Activated CD4-positive, alpha-beta T cell treated with anti-CD3 and anti-CD28 coated beads for 4 hours (primary cell): ENCODE results near the gene SLC8A1.

Experiments
- DNase-seq, 2 donors: peaks; one replicate each; pipeline ENCODE4 v3.0.0-alpha.2; 2020

The SLC8A1 gene

DNA sequence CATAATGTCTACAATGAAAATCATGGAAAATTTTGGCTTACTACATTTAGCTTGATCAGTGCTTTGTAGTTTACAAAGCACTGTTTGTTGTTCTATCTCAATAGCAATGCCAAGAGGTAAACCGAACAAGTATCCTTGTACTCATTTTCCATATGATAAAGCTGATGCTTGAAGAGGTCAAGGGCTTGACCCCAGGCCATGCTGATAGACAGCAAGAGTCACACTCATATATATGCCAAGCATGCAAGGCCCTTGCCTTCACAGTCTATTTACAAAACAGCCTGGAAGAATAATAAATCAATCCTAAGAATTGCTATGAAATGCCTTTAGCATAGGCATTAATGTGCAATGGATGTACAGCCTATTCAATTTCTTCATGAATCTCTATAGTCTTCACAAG, 71.8 kb downstream of the SLC8A1 start:
- DNase-seq, result no peak

DNA sequence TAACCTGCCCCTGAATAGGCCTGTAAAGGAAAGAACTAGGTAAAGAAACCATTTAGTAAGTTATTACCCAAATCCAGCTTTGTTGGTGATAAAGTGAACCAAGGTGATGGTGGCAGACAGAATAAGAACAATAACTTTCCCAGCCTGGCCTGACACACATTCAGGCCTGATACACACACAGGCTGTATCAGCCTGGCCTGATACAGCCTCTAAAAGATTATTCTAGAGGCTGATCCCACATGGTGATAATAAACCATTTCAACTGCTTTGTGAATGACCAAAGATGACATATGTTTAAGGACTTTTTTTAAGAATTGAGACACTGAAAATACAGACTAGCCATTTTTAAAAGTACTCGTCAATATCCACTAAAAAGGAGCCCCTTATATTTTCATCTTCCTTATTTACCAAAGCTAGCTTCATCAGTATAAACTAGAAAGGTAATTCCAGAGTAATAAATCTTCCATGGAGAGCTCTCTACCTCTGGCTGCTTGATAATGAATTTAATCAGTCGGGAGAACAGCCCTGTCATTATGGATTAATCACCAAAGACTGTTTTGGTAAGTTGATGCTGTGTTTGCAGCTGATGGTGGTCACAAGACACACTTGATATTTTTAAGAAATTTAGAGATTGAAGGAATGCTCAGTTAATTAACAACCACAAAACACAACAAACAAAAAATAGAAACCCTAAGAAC, 77.2 kb downstream of the SLC8A1 start:
- DNase-seq, result no peak

DNA sequence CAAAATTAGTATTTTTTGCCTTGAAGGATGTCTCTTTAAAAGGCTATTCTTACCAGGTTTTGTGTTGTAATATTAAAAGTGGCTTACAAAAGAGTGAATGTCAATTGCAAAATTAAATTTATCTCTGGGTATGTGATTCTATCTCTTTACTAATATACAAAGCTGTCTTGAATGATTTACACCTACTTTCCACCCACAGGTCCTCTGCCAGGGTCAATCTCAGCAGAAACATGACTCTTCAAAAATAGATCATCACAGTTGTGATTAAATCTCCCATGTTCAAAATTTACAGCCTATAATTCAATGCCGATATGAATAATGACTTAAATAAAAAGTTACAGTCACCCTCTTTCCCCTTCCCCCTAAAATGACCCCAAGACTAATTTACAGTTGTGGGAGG, 78.8 kb downstream of the SLC8A1 start:
- no peak for DNase-seq

DNA sequence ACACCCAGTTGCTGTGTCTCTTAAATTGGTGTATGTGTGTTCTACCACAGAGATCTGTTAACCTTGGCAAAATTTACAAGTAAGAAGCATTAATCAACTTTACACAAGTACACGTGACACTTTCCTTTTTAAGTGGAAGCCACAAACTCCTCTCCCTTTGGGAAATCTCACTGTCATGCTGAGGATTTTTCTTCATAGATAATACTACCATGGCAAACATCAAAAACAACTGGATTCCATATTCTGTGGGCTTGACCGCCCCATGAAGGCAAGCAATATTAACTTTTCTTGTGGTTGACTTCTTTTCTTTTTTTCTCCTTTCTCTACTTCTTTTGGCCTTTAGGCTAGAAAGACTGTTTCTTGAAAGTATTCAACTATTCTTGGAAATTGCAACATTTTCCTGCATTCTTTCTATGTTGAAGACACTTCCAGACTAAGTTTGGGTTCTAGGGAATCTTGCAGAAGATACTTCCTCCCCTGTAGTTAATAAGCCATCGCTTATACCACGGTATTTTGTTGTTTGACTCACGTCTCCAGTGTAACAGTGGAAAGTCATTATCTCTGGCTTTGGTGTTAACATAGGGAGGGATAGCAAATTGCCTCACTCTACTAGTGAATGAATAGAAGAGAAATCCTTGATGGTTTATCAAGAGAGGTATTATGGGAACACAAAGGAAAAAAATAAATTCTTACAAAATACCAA, 79.5 kb downstream of the SLC8A1 start:
- no peak for DNase-seq

DNA sequence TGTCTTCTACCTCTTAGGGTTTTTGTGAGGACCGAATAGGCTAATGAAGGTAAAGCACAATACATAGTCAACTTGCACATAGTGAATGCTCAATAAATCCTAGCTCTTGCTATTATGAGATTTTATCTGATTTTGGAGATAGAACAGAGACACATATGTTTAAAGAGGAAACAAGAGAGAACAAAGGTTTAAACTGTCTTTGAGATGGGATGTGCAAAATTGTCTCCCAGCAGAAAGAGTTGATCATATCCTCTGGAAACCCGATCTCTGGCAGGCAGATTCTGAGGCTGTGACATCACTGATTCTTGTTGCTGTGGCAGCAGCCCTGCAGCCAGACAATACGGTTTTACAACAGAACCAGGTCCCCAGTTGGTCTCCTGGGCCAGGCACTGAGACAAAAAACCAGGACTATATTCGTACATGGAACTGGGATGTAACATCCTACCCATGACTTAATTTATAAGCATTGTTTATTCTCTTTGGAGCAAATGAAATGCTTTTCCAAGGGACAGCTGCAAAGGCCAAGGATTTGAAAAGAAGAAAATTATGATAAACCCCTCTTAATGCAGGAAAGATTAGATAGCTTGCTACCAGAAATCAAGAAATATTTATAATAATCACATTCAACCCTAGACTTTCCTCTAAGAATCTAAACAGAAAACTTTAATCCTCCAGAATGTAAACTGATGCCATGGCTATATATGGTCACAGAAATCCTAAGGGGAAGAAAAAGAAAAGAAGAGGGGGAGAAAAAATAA, 80.2 kb downstream of the SLC8A1 start:
- no peak for DNase-seq

DNA sequence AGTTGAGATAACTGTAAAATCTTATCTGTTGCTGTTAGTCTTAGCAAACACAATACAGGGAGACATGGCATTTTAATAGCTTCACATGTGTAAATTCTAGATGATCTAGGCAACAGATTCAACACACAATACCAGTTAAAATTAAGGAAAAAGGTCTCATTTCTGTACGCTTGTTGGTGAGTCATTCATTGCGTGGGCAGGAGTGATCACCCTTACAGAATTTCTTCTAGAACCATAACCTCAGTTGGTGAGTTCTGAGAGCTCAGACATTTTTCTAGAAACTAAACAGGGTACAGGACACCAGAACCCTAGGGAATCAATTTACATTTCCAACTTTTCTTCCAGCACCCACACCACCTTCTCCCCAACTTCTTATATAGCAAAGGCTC, 81.9 kb downstream of the SLC8A1 start:
- no peak for DNase-seq

DNA sequence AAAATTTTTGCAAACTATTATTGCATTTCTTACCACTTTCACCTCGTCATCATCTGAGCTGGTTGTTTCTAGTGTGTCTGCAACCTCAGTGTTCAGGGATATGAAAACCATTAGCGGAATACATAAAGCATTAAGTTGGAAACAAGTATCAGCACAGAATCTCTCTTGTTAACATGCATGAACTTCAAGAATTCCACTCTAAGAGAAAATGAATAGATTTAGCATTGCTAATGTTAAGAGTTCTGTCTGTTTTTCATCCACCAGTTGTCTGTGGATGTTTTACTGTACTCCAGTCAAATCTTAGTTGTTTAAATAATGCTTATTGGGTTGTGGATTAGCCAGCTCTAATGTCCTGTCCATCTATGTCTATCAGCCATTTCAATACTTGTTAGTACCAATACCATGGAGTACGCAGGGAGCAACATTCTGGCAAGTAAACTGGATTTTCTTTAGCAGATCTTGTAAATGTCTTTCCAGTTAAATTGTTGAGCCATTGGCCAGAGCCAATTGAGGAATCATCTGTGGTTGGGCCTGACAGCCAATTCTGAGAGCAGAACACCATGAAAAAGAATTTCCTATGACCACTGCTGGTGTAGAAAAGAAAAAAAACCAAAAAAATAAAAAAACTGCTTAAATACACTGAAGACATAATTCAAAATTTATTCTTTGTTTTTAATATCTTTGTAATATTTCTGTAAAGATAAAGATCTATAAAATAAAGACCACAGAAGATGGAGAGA, 82.5 kb downstream of the SLC8A1 start:
- DNase-seq, result no peak

DNA sequence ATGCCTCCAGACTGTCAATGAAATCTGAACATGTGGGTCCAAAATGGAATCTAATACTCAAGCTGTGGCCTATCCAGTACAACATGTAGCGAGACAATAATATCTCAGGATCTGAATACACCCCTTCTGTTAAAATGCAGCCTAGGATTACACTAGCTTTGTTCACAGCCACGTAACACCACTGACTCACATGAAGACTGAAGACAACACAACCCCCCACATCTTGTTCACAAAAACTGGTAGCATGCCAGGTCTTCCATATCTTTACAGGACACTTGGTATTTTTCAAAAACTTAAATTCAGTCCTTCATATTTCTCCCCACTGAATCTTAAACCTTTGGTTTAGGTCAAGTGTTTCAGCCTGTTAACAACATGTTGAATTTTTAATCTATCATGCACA, 84.2 kb downstream of the SLC8A1 start:
- no peak for DNase-seq

DNA sequence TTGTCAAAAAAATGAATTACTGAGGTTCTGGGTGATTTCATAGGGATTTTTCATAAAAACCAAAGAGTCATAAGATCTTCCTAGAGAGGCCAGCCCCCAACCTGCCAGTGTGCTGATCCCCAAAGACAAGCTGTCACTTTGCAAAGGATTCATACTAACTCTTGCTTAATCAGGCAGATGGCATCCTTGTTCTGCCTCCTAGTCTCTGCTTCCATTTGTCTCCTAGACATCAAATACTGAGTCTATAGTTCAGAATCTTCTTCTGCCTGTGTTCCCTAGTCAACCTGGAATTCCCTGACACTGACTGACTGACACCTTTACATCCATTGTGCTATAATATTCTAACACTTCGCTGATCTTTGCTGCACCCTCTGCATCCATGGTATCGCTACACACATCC, 84.9 kb downstream of the SLC8A1 start:
- no peak for DNase-seq

DNA sequence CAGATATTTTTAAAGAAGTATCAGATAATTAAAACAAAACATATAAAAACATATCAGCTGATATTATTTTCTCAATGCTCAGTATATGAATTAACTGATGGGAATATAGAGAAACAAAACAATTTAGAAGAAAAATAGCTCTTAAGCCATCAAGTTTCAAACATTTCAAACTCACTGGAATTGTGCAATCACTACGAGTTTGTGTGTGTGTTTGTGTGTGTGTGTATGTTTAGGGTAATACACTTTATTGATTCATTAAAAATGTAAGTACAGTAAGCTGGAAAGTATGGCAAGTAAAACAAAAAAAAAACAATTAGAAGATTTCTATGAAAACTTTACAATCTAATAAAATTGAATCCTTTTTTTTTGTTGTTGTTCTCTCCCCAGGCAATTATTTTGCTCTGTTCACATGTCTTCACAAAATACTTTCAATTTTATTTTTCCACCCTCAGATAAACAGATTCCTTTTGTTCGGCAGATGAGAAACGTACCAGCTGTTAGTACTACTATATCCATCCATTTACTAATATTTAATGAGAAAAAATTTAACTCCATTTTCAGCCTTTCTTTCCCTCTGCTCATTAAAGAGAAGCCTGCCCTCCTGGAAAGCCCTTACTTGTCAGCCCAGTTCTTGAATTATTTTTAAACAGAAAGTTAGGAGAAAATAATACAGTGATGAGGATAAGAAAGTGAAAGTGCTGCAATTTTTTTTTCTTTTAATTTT, 87.6 kb downstream of the SLC8A1 start:
- no peak for DNase-seq

DNA sequence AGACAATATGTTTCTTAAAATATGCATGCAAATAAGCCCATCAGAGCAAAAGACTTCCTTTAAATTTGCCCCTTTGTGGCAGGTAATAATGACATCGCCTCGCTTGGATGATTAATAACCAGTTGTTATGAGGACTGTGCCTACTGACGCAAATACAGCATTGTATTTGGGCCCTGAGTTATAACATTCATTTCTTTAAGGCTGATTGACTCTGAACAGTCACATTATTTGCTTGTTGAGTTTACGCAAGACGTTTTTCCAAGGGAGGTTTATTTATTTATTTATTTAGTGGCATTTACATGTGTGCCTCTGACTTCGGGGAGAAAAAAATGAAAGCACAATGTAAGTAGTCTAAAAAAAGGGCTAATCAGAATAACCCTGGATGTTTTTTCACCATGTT, 88.3 kb downstream of the SLC8A1 start:
- DNase-seq, result no peak

DNA sequence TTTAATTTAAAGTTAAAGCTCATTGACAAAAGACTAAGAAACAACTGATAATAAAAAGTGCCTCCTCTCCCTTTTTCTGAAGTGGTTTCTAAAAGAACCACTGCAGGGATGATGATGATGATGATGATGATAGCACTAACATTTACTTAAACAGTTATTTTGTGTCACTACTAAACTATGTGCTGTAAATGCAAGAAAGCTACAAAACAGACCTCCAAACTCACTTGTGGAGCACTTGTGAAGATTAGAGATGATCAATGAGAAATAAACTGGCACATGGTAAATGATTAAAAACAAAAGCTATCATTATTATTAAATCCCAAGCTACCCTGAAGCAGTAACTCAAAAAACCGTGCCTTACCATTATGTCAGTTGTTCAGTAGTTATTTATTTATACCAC, 88.7 kb downstream of the SLC8A1 start:
- DNase-seq, result no peak

DNA sequence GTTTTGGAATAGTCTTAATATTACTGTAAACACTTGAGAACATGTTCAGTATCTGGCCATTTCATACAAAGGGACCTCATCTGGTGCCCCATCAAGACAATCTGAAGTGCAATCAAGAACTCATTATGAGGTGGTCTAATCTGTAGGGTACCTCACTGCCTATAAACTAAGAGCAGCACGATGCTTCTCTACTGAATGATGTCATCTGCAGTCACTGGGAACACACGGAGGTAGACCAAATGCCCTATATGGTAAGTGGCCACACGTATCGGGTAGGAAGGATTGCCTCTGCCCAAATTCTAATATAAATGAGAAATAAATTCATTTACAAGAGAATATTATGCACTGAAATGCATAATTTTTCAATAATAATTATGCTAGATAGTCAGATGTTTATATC, 90.4 kb downstream of the SLC8A1 start:
- DNase-seq, result no peak

DNA sequence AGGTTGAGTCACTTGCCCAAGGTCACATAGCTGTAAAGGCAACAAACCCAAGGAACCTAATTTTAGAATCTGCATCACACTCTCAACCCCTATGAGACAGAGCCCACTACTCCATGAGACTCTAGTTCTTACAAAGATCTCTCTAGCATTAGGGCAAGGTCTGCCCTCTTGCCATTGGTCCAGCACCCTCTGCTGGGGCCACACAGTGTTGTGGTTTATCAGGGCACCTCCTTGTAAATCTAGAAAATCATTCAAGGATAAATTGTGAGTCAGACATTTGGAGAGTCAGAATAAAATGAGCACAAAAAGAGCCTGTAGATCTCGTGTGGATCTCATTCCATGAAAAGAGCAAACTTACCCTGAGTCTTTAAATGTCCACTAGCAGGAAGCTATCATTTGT, 91.2 kb downstream of the SLC8A1 start:
- DNase-seq, result no peak

DNA sequence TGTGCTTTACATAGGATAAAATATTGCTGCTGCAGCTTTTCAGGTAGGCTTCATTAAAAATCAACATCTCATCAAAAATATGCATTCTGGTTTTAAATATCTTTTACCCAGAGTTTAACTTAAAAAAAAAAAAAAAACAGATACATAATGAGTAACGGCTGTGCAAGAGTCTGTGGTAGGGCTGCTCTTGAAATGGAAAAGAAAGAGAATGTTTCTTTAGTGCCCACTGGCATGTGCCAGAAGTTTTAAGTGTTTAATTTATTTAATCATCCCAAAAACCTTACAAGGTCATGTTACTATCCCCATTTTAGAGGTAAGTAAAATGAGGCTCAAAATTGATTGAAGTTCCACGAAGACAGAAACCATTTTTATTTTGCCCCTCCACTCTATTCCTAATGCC, 92.1 kb downstream of the SLC8A1 start:
- no peak for DNase-seq

DNA sequence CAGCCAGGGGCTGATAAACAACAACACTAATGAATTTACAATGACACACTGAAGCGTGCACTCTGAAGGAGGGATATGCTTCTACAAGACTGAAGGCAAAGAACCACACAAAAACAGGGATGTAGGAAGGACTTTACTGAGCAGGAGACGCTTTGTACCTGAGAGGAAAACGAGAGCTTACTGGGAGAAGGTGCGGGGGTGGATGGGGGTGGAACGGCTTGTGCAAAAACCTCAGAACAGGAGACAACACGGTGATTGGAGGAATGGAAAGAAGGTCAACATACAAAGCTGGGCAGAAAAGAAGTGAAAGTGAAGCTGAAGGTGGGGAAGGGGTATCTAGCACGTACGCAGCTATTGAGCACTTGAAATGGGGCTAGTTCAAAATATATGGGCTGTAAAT, 93.1 kb downstream of the SLC8A1 start:
- DNase-seq, result no peak

DNA sequence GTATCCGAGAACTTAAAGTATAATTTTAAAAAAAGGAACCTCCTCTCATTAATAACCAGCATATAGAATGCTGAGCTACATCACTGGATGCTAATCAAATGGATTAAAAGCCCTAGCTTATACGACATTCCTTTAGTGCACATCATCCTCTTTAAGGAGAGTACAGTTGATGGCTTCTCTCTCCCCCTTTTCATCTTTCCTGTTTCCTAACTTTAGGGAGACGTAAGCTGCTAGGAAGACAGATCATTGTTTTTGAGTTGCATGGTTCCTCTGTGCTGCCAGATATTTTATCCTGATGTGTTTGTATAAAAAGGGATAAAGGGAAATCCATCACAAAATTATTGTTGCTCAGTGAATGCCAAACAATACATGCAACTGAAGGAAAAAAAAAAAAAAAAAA, 94.2 kb downstream of the SLC8A1 start:
- no peak for DNase-seq

DNA sequence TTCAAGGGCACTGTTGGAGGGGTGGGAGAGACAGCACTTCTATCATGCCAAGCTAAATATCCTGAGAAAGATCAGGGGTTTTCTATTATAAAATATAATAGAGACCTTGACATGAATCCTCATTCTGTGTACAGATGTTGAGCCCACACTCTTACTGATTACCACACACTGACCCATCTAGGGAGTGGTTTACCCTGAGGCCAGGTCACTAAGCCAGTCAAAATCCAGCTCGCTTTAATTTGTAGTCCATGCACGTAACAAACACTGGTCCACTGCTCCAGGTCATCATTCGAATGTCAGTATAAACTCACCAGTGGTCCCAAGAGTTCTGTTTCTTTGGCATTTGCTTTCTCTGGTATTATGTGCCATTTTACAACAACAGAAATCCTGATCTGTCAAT, 96.4 kb downstream of the SLC8A1 start:
- no peak for DNase-seq

DNA sequence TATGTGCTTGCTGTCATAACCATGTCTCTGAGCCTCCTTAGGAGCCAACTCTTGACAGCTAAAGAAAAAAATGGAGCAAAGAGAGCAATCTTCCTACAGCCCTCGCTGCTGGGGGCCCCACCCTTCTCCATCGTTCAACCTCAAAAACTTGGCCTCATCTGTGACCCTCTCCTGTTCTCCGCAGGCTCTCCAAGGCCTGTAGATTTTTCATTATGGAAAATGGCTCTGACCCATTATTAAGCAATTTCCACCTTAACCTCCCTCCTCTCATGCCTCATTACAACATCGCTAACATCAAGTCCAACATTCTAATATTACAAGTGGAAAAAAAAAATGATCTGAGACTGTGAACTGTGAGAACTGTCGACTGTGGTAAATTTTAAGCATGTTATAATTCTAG, 98.7 kb downstream of the SLC8A1 start:
- DNase-seq, result no peak

DNA sequence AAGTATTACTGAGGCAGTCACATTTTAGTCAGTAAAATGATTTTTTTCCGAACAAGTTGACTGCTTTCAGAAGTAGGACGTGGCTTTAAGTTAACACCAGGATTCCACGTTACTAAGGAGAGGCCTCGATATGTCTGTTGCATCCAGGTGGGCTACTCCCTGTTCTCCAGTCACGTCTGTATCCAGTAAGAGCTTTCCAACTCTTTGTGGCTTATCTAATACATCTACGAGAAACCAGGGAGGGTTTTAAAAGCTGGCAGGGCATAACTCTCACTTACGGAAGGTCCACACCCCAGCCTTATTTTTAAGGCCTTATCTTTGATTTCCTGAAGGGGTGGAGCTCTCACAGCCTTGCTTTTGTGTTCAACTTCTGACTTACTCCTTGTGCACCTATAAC, 99.2 kb downstream of the SLC8A1 start:
- DNase-seq, result no peak

DNA sequence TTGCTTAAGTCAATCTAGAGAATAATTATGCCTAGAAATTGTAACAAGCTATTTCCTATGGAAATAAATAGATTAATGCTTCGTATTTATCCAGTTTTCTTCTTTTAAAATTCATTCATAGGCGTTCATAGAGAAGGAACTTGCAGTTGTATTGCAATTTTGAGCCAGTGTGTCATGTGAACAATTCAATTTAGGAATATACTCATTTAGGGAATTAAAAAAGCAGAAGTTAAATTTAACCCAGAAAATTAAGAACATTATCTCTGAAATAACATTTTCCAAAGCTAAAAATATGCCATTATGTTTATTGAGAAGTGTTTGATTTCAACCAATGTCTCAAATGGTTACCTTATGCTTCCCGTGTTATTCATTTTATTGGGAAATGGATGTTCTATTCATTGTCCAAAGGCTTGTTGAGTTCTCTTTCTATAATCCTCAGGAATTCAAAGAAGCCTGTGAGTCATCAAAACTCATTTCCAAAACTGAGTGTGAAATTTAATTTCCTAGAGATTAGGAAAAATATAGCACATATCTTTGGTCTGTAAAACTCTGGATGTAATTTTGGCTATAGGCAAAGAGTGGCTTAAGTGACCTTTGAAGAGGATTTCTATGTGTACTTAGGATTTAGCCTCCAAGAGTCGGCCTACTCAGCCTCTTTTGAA, 99.7 kb downstream of the SLC8A1 start:
- DNase-seq, result no peak

DNA sequence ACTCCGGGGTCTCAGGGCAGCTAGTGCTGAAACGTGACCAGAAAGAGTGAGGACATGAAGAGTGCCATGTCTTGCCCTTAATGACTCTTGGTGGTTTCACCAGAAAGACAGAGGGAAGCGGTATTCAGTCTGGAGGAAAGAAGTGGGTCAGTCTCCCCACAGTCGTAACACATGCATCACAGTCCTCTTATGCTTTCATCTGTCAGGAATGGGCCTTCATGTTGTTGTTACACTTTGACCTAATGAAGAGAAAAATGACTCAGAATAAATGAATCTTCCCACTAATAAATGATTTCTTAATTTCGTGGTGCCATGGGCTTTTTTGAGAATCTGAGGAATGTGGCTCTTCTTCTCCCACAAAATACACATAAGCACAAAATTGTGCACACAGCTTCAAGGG, 103.2 kb downstream of the SLC8A1 start:
- DNase-seq, result no peak
